ENCODE measurements around the gene EDDM13.

Gene EDDM13

GRCh38 chr19:56341948-56342347, 69.4 kb downstream of the EDDM13 start:
- in situ Hi-C loops (cut with MboI; ENCODE audit: low sequenced_read_pairs, unreplicated experiment) = loop anchor here (10.0 kb wide), 1 partner anchor 277 kb away; no protein-coding TSS in a partner anchor
- TF ChIP-seq, protein P1, sequence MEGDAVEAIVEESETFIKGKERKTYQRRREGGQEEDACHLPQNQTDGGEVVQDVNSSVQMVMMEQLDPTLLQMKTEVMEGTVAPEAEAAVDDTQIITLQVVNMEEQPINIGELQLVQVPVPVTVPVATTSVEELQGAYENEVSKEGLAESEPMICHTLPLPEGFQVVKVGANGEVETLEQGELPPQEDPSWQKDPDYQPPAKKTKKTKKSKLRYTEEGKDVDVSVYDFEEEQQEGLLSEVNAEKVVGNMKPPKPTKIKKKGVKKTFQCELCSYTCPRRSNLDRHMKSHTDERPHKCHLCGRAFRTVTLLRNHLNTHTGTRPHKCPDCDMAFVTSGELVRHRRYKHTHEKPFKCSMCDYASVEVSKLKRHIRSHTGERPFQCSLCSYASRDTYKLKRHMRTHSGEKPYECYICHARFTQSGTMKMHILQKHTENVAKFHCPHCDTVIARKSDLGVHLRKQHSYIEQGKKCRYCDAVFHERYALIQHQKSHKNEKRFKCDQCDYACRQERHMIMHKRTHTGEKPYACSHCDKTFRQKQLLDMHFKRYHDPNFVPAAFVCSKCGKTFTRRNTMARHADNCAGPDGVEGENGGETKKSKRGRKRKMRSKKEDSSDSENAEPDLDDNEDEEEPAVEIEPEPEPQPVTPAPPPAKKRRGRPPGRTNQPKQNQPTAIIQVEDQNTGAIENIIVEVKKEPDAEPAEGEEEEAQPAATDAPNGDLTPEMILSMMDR (IDR thresholded peaks at IDR 0.05; ENCODE audit: borderline replicate concordance, control extremely low read depth, extremely low read depth, insufficient read depth, missing control alignments) = no peak
- DNase-seq (ENCODE audit: low spot score) = no peak

DNA sequence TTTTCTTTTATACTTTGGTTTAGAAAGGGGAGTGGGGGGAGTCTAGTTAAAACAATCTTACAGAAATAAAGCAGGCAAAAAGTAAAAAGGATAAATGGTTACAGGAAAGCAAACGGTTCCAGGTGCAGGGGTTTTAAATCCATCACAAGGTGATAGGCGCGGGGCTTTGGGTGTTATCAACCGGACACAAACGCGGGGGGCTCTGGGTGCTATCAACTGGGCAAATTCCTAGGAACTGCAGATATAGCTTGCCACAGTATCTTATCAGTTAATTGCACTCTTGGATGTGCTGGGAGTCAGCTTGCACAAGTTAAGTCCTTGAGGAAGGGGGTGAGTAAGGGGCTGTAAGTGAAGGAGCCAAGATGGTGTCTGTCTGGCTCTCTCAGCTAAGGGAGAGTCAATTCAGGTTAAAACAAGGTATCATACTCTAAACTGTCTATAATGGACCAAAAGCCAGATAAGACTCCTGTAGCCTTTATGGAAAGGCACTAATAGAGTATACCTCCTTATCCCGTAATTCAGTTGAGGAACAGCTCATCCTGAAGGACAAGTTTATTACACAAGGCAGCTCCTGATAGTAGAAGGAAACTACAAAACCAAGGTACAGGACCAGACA, 74.7 kb downstream of the EDDM13 start:
- in situ Hi-C loops (cut with MboI; ENCODE audit: low sequenced_read_pairs, unreplicated experiment) = loop anchor here (10.0 kb wide), 1 partner anchor 282 kb away; no protein-coding TSS in a partner anchor
- no peak for DNase-seq (ENCODE audit: low spot score)
- TF ChIP-seq, protein P1 (IDR thresholded peaks at IDR 0.05; ENCODE audit: borderline replicate concordance, control extremely low read depth, extremely low read depth, insufficient read depth, missing control alignments) = no peak

DNA sequence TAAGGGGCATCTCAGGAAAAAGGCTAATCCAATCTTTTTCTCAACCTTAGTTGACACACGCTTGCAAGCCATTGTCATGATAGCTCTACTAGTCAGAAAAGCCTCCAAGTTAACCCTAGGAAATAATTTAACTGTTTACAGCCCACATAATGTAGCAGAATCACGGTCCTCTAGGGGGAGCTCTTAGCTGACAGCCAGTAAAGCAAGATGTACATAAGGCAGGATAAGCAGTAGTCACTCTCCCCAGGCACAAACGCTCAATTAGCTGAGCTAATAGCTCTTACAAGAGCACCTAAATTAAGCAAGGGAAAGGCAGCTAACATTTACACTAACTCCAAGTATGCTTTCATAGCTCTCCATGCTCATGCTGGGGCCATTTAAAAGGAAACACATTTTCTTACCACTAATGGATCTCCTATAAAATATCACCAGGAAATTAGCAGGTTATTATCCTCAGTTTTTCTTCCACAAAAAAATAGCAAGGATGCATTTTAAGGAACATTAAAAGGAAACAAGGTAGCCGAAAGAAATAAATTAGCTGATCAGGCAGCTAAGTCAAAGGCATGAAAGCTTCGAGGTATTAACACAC, 75.8 kb downstream of the EDDM13 start:
- no peak for DNase-seq (ENCODE audit: low spot score)
- in situ Hi-C loops (cut with MboI; ENCODE audit: low sequenced_read_pairs, unreplicated experiment) = loop anchor here (10.0 kb wide), 1 partner anchor 284 kb away; no protein-coding TSS in a partner anchor
- TF ChIP-seq, protein P1 (IDR thresholded peaks at IDR 0.05; ENCODE audit: borderline replicate concordance, control extremely low read depth, extremely low read depth, insufficient read depth, missing control alignments) = peak; percentile 13

GRCh38 chr19:56350416-56351045, 78.0 kb downstream of the EDDM13 start:
- TF ChIP-seq, protein P1 (IDR thresholded peaks at IDR 0.05; ENCODE audit: borderline replicate concordance, control extremely low read depth, extremely low read depth, insufficient read depth, missing control alignments) = peak; percentile 76
- in situ Hi-C loops (cut with MboI; ENCODE audit: low sequenced_read_pairs, unreplicated experiment) = no loop called here
- peak; percentile 48 for DNase-seq (ENCODE audit: low spot score)

DNA sequence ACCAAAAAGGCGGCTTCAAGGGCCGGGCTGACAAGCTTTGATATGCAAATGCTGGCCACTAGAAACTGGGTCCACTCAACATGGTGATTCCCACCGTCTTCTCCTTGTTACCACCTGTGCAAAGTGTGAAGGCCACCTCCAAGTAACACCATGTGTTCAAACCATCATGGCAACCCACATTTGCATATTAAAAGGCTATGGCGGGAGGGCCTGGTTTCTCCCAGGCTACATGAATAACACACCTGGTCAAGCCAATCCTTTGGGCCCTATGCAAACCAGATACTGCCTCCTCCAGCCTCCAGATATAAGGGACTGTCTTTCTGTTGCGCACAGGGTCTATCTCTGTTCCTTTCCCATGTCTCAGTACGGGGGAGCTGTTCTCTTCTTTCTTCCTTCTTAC, 78.7 kb downstream of the EDDM13 start:
- TF ChIP-seq, protein P1 (IDR thresholded peaks at IDR 0.05; ENCODE audit: borderline replicate concordance, control extremely low read depth, extremely low read depth, insufficient read depth, missing control alignments) = no peak
- in situ Hi-C loops (cut with MboI; ENCODE audit: low sequenced_read_pairs, unreplicated experiment) = no loop called here
- no peak for DNase-seq (ENCODE audit: low spot score)

GRCh38 chr19:56355517-56355916, 83.0 kb downstream of the EDDM13 start:
- in situ Hi-C loops (cut with MboI; ENCODE audit: low sequenced_read_pairs, unreplicated experiment) = no loop called here
- TF ChIP-seq, protein P1 (IDR thresholded peaks at IDR 0.05; ENCODE audit: borderline replicate concordance, control extremely low read depth, extremely low read depth, insufficient read depth, missing control alignments) = no peak

More at GRCh38 chr19:56355517-56355916, 83.0 kb downstream of the EDDM13 start:
- no peak for DNase-seq (ENCODE audit: low spot score)
